CD14-positive monocyte (primary cell): ENCODE measurements around the gene TMEM19. TPM values are rescaled to one million over a fixed set of nuclear protein-coding genes. Genes with fewer than 3 reads are reported as not detected.

Experiments
- DNase-seq, 3 donors: peaks; one replicate each; pipeline ENCODE4 v3.0.0-alpha.2; 2011 to 2022
- H2AFZ ChIP-seq: 2 replicates; pipeline ENCODE4 v1.6.0; 2012; ENCODE audit warnings: mild to moderate bottlenecking, low read depth, low read length, inconsistent platforms; ENCODE audit not compliant: insufficient read depth, poor library complexity, severe bottlenecking
- H3K27ac ChIP-seq, 2 donors: 1 replicate in 1 of 2; 2 replicates in 1 of 2; pipeline ENCODE4 v1.5.1; 2012 to 2013; ENCODE audit warnings: low read length in 2 of 2, control low read depth in 1 of 2, inconsistent platforms in 1 of 2, low read depth in 1 of 2, mild to moderate bottlenecking in 1 of 2
- H3K27me3 ChIP-seq, 2 donors: one replicate each; pipeline versions ENCODE4 v1.6.0 to v1.6.1; 2011 to 2013; ENCODE audit warnings: low read length in 2 of 2; ENCODE audit not compliant: control insufficient read depth in 2 of 2, insufficient read depth in 2 of 2
- H3K36me3 ChIP-seq, 2 donors: replicated peaks in 1 of 2; 1 replicate in 1 of 2; 2 replicates in 1 of 2; pipeline versions ENCODE4 v1.5.1 to v1.6.1; 2012 to 2013; ENCODE audit warnings: low read length in 2 of 2, control low read depth in 1 of 2, inconsistent platforms in 1 of 2, mild to moderate bottlenecking in 1 of 2; ENCODE audit not compliant: insufficient read depth in 2 of 2, control insufficient read depth in 1 of 2
- H3K4me1 ChIP-seq, 2 donors: 1 replicate in 1 of 2; 2 replicates in 1 of 2; pipeline versions ENCODE4 v1.5.1 to v1.6.1; 2012 to 2013; ENCODE audit warnings: low read length in 2 of 2, control low read depth in 1 of 2, inconsistent platforms in 1 of 2, mild to moderate bottlenecking in 1 of 2, moderate library complexity in 1 of 2; ENCODE audit not compliant: insufficient read depth in 2 of 2, control insufficient read depth in 1 of 2
- H3K4me2 ChIP-seq: replicated peaks from 2 replicates; pipeline ENCODE3; 2012; ENCODE audit warnings: low read length, moderate library complexity, mild to moderate bottlenecking; ENCODE audit not compliant: poor library complexity, severe bottlenecking; ENCODE audit errors: extremely low read depth
- H3K4me3 ChIP-seq, 3 experiments: fragments of 200-600 bp in 1 of 3; sonication (generic) in 1 of 3; replicated peaks in 1 of 3; 1 replicate in 2 of 3; 2 replicates in 1 of 3; pipeline ENCODE4 v1.5.1; 2011 to 2013; ENCODE audit warnings: low read length in 3 of 3, mild to moderate bottlenecking in 3 of 3, control low read depth in 2 of 3, low read depth in 2 of 3, inconsistent platforms in 1 of 3, moderate library complexity in 1 of 3
- H3K79me2 ChIP-seq: 2 replicates; pipeline ENCODE4 v1.6.0; 2012; ENCODE audit warnings: mild to moderate bottlenecking, control low read depth, inconsistent platforms, low read length, moderate library complexity; ENCODE audit not compliant: insufficient read depth
- H3K9ac ChIP-seq: 2 replicates; pipeline ENCODE4 v1.6.0; 2017; ENCODE audit warnings: low read length, mild to moderate bottlenecking; ENCODE audit not compliant: insufficient read depth, poor library complexity, severe bottlenecking
- H3K9me3 ChIP-seq, 2 donors: replicated peaks in 1 of 2; 1 replicate in 1 of 2; 2 replicates in 1 of 2; pipeline versions ENCODE4 v1.5.1 to v1.6.1; 2012 to 2013; ENCODE audit warnings: low read length in 2 of 2, control low read depth in 1 of 2; ENCODE audit not compliant: control insufficient read depth in 1 of 2, insufficient read depth in 1 of 2
- H4K20me1 ChIP-seq: 2 replicates; pipeline ENCODE4 v1.6.0; 2012; ENCODE audit warnings: mild to moderate bottlenecking, low read length, control low read depth, moderate library complexity; ENCODE audit not compliant: insufficient read depth
- H3K27ac Mint-ChIP-seq, 7 donors: one replicate each; pipeline ENCODE4 v1.8.0; 2020; ENCODE audit warnings: mild to moderate bottlenecking in 7 of 7, mixed read lengths in 7 of 7, moderate library complexity in 6 of 7, inconsistent platforms in 2 of 7
- H3K27me3 Mint-ChIP-seq, 3 donors: one replicate each; pipeline ENCODE4 v1.8.0; 2021 to 2022; ENCODE audit warnings: low read depth in 3 of 3, mild to moderate bottlenecking in 3 of 3, mixed read lengths in 3 of 3, moderate library complexity in 3 of 3, inconsistent platforms in 1 of 3
- H3K36me3 Mint-ChIP-seq, 2 donors: one replicate each; pipeline ENCODE4 v1.8.0; 2020; ENCODE audit warnings: mixed read lengths in 2 of 2, inconsistent platforms in 1 of 2, mild to moderate bottlenecking in 1 of 2
- H3K4me1 Mint-ChIP-seq: one replicate; pipeline ENCODE4 v1.8.0; 2020; ENCODE audit warnings: mild to moderate bottlenecking, mixed read lengths
- H3K4me3 Mint-ChIP-seq, 2 donors: one replicate each; pipeline ENCODE4 v1.8.0; 2020; ENCODE audit warnings: mild to moderate bottlenecking in 2 of 2, mixed read lengths in 2 of 2, moderate library complexity in 1 of 2
- H3K9me3 Mint-ChIP-seq, 7 donors: one replicate each; pipeline ENCODE4 v1.8.0; 2020 to 2022; ENCODE audit warnings: mixed read lengths in 7 of 7, mild to moderate bottlenecking in 6 of 7, moderate library complexity in 6 of 7, inconsistent platforms in 2 of 7
- WGBS: methylation state at CpG from one replicate; pipeline ENCODE4 v1.1.5; 2013; ENCODE audit warnings: missing lambda C conversion rate; ENCODE audit not compliant: insufficient coverage; 5-methylcytosine and 5-hydroxymethylcytosine counted together
- intact Hi-C, 2 donors: fragments of 100-400 bp; cut with micrococcal nuclease; formaldehyde crosslinking; loops; one replicate each; pipeline versions ENCODE4 v1.15.0 to v1.15.1; 2023
- polyA plus RNA-seq, 3 donors: library from polyadenylated mRNA; depleted of rRNA in 1 of 3; unstranded in 2 of 3; stranded (reverse) in 1 of 3; fragments of 300-500 nt in 2 of 3; fragments of >200 nt in 1 of 3; fragmentation: Illumina TruSeq in 2 of 3; gene quantifications; 1 replicate in 2 of 3; 2 replicates in 1 of 3; pipeline ENCODE4 v1.2.3, GENCODE V29; 2012 to 2021
- TF ChIP-seq, protein P1 (sequence below): fragments of 200-600 bp; IDR thresholded peaks from one replicate; pipeline ENCODE4 v1.8.0; 2022; ENCODE audit warnings: antibody characterized with exemption, mild to moderate bottlenecking

TMEM19 gene
- polyA plus RNA-seq, 3 donors = 9.1 to 39.7 (median 25.4) TPM

DNA sequence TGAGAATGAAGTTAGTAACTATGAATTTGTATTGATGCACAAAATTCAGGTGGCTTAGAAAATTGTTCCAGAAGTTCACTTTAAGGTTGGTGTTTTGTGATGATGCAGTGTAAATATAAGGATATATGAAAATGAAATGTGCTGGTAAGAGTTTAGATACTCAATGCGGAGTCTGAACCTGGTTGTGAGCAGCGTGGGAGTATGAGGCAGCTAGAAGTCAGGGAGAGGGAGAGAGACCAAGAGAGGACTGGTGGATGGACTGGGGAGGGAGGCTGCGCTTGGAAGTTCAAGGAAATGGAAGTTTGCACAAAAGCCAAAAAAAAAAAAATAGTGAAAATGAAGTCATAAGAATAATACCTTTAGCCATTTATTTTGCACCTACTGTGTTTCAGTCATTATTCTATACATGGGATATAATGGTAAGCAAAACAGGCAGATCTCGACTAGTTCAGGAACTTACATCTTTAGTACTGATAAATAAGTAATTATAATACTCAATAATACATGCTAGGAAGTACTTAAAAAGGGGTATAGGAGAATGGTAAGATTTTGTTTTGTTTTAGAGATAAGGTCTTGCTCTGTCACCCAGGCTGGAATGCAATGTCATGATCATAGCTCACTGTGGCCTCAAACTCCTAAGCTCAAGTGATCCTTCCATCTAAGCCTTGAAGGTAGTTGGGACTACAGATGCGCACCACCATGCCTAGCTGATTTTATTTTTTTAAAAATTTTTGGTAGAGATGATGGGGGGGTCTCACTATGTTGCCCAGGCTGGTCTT, 58.8 kb downstream of the TMEM19 start:
- Histone ChIP-seq H3K9ac (no peak overlapping the region), H3K4me1 (no peaks in the 10 kb centered on the region), H3K79me2 (no peaks in the 10 kb centered on the region), H3K36me3 (no peaks in the 10 kb centered on the region), H3K4me3 (no peak overlapping the region), H3K9me3 (no peaks in the 10 kb centered on the region), H3K4me2 (no peak overlapping the region), H2AFZ (no peak overlapping the region), H3K27ac (no peak overlapping the region), H4K20me1 (no peaks in the 10 kb centered on the region), H3K27me3 (no peaks in the 10 kb centered on the region)
- TF ChIP-seq, protein P1, sequence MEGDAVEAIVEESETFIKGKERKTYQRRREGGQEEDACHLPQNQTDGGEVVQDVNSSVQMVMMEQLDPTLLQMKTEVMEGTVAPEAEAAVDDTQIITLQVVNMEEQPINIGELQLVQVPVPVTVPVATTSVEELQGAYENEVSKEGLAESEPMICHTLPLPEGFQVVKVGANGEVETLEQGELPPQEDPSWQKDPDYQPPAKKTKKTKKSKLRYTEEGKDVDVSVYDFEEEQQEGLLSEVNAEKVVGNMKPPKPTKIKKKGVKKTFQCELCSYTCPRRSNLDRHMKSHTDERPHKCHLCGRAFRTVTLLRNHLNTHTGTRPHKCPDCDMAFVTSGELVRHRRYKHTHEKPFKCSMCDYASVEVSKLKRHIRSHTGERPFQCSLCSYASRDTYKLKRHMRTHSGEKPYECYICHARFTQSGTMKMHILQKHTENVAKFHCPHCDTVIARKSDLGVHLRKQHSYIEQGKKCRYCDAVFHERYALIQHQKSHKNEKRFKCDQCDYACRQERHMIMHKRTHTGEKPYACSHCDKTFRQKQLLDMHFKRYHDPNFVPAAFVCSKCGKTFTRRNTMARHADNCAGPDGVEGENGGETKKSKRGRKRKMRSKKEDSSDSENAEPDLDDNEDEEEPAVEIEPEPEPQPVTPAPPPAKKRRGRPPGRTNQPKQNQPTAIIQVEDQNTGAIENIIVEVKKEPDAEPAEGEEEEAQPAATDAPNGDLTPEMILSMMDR = no peak
- Mint-ChIP-seq H3K9me3 (no peaks in the 10 kb centered on the region), H3K36me3 (no peaks in the 10 kb centered on the region), H3K27ac (no peak overlapping the region), H3K4me3 (no peak overlapping the region), H3K4me1 (no peaks in the 10 kb centered on the region), H3K27me3 (peaks cover 5 to 18% (median 8%) of the 10 kb centered on the region in 3 donors)
- DNase-seq = no peak
- intact Hi-C loops = loop anchor here (5.0 to 10.0 kb wide), 3 partner anchors 37 to 332 kb away; no protein-coding TSS in a partner anchor
- WGBS = 98% methylated on average over 3 of the region's 5 CpGs

DNA sequence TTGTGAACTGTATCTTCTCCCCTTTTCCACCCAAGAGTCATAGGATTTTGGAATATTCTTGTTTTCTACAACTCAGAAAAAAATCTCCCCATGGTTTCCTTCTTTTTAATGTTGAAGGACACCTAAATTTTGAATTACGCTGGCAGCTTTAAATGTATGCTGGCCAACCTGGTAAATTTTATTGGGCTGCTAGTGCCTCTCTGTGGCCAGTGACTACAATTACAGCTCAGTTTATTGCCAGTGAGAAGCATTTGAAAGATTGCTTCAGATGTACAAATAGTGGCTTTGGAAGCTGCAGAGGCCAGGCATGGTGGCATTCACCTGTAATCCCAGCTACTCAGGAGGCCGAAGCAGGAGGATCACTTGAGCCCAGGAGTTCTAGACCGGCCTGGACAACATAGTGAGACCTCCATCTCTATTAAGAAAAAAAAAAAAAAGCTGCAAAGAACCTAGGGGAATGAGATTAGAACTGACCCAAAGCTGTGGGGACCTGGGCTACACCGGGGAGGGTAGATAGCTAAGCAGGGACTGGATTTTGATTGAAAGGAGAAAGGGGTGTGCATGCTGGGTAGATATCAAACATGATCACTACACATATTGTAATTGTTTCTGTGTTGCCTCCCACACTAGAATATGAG, 61.2 kb downstream of the TMEM19 start:
- no peak overlapping the region for H3K9ac ChIP-seq
- no peaks in the 10 kb centered on the region for H4K20me1 ChIP-seq
- H3K27me3 ChIP-seq = no peaks in the 10 kb centered on the region
- H3K79me2 ChIP-seq = no peaks in the 10 kb centered on the region
- Mint-ChIP-seq H3K27ac (no peak overlapping the region), H3K4me3 (no peak overlapping the region), H3K9me3 (no peaks in the 10 kb centered on the region), H3K36me3 (no peaks in the 10 kb centered on the region), H3K27me3 (peaks cover 7 to 16% (median 14%) of the 10 kb centered on the region in 3 donors), H3K4me1 (no peaks in the 10 kb centered on the region)
- H3K9me3 ChIP-seq = no peaks in the 10 kb centered on the region
- TF ChIP-seq, protein P1 = peak; percentile 77
- no peak overlapping the region for H2AFZ ChIP-seq
- H3K4me1 ChIP-seq = no peaks in the 10 kb centered on the region
- no peak overlapping the region for H3K27ac ChIP-seq
- no peaks in the 10 kb centered on the region for H3K36me3 ChIP-seq
- peak; percentile 38 to 64 (median 60) for DNase-seq
- no peak overlapping the region for H3K4me3 ChIP-seq
- no CpG with 5 or more reads among the region's 4 CpGs for whole genome bisulfite sequencing
- intact Hi-C loops = loop anchor here (5.0 to 10.0 kb wide), 2 partner anchors 332 to 335 kb away; no protein-coding TSS in a partner anchor
- no peak overlapping the region for H3K4me2 ChIP-seq
